Activated T-helper 1 cell treated with anti-CD3 and anti-CD28 coated beads, Interleukin-2, amount 50 U/mL, for 16 hours (primary cell): ENCODE data around the gene ELN.

Experiments
- DNase-seq, 2 donors: peaks; one replicate each; pipeline ENCODE4 v3.0.0-alpha.2; 2020; ENCODE audit warnings: low read depth in 1 of 2, low spot score in 1 of 2

Gene ELN

GRCh38 chr7:74092321-74092963 is 64.5 kb downstream of the ELN start:
- no peak for DNase-seq

- no peak for DNase-seq
Observed at GRCh38 chr7:74092964-74093471, 65.0 kb downstream of the ELN start.

- DNase-seq, result no peak
Observed at GRCh38 chr7:74093671-74094223, 65.8 kb downstream of the ELN start.

GRCh38 chr7:74094224-74095101 is 66.5 kb downstream of the ELN start:
- peak; percentile 39 to 50 for DNase-seq

GRCh38 chr7:74095135-74095534 is 67.2 kb downstream of the ELN start:
- no peak for DNase-seq

GRCh38 chr7:74097937-74098614 is 70.1 kb downstream of the ELN start:
- no peak for DNase-seq

- DNase-seq, result no peak
Observed at GRCh38 chr7:74099031-74099430, 71.1 kb downstream of the ELN start.

GRCh38 chr7:74101061-74101681 is 73.2 kb downstream of the ELN start:
- no peak for DNase-seq

GRCh38 chr7:74103219-74103772 is 75.3 kb downstream of the ELN start:
- DNase-seq, result no peak

GRCh38 chr7:74104702-74105101 is 76.7 kb downstream of the ELN start:
- no peak for DNase-seq

- no peak for DNase-seq
Observed at GRCh38 chr7:74105992-74106391, 78.0 kb downstream of the ELN start.

GRCh38 chr7:74106846-74107245 is 78.9 kb downstream of the ELN start:
- no peak for DNase-seq

GRCh38 chr7:74115326-74115725 is 87.4 kb downstream of the ELN start:
- no peak for DNase-seq

GRCh38 chr7:74116356-74116755 is 88.4 kb downstream of the ELN start:
- DNase-seq, result no peak
